GM18511 (cell line): ENCODE measurements around the gene ANXA3.
A peak's percentile ranks its signal among the peaks of the same experiment; 100 is the strongest.

Source experiments
- ATAC-seq: cut with Tn5 transposase; IDR thresholded peaks from one replicate; pipeline ENCODE4 v1.9.1; 2021; ENCODE audit warnings: mild to moderate bottlenecking, moderate library complexity; ENCODE audit not compliant: unreplicated experiment

ANXA3 gene

DNA sequence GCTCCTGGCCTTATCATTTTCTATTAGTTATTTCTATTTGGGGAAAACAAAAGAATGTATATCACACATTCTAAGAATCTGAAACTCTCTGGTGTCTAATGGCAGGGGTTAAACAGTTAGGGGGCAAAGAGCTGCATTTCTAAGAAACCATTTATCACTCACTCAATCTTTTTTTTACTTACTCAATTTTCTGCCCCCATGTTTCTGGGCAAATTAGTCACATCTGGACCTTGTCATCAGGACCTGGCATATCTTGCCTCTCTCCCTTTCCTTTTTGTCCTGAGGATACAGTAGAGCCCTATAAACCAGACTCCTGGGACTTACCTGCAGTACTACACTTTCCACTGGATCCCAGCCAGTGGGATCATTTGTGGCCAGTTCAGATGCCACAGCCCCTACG, 89.1 kb downstream of the ANXA3 start:
- no peak for ATAC-seq

DNA sequence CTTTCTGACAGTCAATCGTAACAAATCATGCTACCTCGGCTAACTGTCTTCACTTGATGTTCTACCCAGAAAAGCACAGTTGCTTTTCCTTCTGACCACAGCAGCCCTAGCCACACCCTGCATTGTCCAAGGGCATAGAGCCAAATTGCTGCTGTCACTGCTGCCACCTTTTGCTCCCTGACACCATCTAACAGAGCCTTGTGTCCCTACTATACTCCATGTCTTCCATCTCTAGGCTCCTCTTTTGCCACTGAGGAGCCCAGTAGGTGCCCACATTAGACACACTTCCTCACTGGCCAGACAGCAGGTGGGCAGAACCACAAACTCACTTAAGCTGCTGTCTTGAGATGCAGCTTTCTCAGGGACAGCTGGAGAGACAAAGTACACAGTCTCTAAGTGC, 91.4 kb downstream of the ANXA3 start:
- ATAC-seq, result no peak

DNA sequence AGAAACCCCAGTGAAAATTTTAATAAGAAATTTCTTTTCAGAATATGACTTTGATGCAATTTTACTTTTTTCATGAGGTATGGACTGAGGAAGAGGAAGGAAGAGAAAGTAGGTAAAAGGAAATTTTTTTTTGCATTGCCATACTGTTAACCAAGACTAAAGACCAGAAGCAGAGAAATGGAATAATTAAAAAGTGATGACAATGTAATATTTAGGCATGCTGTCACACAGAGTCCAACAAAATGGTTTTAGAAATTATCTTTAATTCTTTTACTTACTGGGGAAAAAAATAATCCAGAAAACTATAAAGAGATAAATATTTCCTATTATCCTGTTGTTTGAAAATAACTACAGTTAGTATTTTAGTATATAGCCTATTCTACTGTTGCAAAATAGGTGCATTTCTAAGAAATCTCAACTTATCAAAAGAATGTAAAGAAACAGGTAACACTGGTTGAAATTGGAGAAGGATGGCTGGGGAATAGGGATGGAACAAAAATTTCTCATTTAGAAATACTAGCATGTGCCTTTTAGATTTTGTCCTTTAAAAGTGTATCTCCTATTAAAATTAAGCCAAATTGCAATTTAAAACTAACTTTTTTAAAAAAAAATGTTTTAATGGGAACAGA, 92.6 kb downstream of the ANXA3 start:
- no peak for ATAC-seq

DNA sequence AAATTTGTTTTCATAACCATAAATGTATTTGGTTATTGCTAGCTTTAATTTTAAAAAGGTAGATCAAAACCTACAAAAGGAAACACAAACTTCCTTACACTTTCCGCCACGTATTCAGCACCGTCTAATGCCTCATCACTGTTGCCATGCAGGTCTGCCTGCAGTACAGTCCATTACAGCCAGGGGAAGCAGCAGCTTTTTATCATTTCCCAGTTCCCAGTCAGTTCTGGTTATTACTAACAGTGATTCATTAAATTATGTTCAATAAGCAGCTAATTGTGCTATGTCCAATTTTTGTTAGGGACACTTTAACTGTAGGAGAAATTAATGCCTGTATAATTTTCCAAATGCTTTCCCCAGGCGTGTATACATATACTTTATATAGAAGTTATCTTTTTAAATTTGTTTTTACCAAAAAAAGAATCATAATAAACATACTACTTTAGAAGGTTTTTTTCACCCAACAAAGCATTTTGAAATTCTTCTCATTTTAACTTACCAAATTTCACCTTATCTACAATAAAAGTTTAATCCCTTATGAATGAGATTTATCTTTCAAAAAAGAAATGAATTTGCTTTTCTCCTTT, 93.3 kb downstream of the ANXA3 start:
- peak; percentile 90 for ATAC-seq

DNA sequence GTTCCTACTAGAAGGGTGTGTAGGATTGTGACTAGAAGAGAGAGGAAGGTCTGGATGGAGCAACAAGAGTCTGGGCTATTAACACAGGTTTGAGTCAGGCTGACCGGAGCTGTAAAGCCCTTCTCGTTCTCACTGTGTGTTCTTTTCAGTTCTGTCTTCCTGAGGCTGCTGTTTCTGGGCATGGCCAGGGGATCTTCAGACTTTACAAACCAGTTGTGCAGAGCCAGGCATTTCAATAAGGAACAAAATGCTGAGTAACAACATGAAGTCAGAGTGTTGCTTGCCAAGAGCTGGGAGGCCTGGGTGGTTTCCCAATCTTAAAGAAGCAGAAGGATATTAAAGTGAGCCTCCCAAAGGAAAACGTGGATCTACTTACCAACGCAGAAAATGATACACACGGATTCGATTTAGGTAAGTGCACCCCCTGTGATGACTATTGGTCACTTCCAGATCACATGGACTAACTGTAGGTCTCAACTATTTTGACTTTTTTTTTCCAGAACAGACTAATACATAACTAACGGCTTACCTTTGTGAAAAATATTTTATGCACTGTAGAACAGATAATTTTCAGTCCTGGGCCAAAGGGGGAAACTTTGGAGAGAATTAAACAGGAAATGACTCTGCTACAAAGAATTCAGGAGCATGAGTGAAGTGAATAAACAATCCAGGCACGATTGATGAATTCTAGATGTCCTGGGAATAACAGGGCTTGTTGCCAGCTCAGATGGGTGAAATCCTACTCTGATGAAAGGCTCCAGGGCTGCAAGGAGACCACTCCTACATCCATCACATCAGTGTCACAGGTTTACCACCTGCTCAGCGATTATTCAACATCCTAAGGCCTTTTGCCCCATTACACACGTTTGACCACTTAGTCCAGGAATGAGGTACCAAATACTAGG, 94.5 kb downstream of the ANXA3 start:
- peak; percentile 49 for ATAC-seq

DNA sequence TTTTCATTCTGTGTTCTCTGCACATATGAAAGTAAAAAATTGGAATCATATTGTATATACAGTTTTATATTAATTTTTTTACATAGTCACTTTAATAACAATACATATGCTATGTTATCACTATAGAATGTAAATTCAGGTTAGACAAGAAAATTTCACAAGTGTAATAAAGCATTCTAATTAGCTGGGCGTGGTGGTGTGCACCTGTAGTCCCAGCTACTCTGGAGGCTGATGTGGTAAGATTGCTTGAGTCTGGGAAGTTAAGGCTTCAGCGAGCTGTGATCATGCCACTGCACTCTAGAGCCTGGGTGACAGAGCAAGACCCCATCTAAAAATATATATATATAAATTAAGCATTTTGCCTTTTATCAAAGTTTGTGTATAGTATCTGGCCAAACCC, 95.7 kb downstream of the ANXA3 start:
- no peak for ATAC-seq

DNA sequence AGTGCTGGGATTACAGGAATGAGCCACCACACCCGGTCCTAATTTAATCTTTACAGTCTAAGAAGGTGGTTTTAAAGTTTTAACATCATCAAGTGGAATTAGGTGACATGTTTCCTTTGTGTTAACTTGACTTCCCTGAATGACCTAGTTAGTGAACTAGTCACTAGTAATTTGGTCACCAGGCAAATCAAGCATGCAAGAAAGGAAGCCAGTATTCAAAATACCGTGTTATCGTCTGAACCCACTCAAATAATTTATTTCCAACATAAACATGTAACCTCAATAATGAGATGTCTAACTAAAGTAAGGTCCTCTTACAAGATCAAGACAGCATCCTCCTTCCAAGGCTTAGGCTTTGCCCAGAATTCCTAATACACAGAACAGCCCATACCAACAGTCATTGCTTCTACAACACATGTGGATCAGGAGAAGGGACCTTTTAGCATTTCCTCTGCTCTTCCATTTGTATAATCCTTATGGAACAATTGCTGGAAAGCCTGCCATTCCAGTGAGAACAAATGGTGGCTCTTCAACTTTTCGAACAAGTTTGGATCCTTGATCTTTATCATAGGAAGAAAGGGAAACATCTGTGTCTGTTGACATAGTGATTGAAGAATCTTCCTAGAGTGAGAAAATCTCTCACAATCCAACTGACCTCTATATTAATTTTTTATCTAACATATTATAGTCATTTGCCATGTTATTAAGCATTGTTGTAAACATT, 97.2 kb downstream of the ANXA3 start:
- no peak for ATAC-seq

DNA sequence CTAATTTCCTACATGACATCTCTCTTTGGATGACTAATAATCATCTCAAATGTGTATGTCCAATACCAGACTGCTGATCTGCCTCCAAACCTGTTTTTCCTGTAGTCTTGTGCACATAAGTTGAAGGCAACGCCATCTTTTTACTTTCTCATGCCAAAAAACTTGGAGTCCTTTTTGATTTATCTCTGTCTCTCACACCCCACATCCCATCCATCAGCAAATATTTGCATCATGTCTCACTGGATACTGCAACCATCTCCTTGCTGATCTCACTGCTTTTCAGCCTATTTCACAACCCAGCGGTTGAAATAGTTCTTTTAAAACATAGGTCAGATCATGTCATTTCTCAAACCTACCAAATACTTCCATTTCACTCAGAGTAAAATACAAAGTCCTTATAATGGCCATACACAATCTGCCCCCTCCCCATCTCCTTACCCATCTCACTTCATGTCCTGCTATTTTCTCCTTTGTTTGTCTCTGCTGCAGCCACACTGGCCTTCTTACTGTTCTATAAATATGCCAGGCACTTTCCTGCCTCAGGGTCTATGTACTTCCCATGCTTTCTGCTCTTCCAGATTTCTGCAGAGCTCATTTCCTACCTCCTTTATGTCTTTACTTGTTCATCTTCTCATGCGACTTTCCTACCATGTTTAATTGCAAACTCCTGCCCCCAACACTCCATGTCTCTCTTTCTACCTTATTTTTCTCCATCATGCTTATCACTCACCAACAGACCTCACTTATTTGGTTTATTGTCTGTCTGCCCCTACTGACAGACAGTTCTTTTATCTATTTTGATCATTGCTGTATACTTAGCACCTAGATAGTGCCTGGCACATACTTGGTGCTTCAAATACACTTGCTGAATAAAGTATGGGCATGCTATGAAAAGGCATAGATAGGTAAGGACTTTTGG, 98.8 kb downstream of the ANXA3 start:
- ATAC-seq, result no peak

DNA sequence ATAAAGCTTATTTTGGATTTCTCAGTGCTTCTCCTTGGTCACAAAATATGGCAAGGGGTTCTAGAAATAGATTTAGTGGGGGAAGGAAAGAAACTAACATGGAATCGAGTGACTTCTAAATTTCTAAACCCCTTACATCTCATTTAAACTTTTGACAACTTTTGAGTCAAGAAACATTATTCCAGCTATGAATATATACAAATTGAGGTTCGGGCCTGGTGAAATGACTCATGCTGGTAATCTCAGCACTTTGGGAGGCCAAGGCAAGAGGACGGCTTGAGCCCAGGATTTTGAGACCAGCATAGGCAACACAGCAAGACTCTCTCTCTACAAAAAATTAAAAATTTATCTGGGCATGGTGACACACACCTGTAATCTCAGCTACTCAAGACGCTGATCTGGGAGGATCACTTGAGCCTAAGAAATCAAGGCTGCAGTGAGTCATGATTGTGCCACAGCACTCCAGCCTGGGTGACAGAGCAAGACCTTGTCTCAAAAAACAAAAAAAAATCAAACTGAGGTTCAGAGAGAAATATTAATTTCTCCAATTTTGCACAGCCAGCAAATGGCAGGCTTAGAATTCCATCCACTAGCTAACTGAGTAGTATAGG, 99.8 kb downstream of the ANXA3 start:
- no peak for ATAC-seq

DNA sequence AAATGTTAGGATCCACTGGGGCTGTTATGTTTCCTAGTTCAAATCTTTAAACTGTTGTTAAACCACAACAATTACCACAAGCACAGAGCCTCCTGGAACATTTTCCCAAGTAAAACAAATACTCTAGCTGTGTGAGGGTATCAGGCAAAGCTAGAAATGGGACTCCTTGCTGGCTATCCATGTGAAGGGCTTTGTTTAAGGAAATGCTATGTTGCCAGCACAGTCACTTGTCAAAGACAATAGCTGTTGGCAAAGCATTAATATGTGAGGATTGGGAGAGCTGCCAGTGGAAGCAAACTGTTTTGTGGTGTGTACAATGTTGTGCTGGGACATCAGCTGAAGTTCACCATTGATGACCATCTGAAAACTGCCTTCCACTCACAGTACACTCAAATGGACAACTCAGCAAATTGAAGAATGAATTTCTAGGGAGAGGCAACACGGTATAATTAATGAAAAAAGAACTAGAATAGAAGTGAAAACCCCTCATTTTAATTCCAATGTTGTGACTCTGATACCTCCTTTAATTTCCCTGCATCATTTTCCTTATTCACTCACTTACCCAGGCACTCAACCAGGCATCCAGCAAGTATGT, 100.8 kb downstream of the ANXA3 start:
- ATAC-seq, result no peak

DNA sequence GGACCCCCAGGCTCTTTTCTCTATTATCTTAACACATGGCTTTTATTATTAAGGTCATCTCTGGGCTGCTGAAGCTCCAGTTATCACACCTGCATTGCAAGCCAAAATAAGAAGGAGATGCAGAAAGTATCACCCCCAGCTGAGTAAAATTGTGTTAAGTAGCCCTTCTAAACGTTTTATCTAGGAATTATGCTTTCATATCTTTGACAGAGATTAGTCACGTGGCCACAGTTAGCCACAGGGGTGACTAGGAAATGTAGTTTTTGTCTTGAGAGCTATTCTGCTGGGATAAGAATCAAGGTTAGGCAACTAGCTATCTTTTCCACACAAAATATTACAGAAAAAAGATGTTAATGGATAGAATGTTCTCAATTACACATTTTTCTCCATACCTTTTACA, 102.1 kb downstream of the ANXA3 start:
- no peak for ATAC-seq

DNA sequence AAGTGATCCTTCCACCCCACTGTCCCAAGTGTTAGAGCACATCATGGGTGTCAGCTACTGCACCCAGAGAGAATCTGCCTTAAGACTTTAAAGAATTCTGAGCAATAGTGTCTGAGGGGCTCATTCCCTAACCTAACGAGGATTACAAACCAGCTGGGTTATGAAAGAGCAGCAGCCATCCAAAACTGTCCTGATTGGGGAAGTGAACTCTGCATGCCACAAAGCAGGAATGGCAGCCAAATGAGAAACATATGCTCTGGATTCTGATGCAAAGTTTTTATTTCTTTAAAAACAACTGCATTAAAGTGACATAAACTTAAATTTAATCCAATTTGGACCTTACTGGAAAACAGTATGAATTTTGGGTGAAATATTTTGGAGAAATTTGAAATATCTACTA, 103.2 kb downstream of the ANXA3 start:
- ATAC-seq, result no peak

DNA sequence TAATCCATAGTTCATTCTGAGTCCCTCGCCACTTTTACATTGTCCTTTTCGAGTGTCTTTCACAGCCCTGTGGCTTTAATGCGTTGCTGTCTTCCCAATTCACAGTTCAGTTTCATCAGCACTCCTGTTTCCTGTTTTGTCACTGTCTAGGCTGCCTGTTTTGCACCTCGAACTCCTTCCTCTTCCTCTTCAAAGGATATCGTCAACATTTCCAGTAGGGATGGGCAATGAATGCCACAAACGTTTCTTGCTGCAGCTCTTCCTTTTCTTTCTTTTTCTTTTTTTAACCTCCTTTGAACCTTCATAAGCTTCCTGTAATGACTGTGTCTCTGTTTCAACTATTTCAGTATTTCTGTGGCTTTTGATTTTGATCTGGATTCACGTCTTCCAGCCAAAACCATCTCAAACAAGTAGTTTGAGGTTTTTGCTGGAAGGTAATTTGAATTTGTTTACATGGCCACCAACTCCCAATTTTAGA, 105.4 kb downstream of the ANXA3 start:
- peak; percentile 34 for ATAC-seq

DNA sequence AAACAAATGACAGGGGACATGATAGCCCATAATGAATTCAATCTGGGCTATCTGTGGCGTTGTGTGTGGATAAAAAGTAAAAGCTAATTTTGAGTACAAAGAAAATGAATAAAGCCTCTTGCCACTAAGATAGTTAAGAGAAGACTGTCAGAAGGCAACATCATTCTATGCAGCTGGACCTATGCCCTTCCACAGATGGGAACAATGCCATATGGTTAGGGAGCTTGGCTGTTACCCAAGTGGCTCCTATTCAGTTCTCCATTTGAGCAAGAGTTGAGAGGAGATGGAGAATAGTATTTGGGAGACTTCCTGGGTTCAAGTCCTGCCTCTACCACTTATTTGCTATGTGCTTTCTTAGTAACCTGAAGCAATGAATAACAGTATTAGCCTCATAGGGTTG, 107.7 kb downstream of the ANXA3 start:
- ATAC-seq, result no peak

DNA sequence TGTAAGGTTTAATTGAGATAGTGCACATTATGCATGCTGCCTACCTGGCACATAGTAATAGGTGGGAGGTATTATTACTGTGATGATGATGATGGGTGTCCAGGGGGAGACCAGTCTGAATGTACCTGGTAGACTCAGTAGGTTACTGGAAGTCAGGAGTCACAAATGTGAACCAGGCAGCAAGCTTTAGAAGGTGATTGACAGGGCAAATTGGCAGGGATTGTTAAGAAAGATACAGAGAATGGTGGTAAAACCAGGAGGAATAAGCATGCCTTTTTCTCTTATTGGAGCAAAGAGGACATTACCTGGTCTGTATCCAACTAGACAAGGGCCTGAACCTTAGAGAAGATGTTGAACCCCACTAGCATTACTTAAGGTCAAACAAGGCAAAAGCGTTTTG, 108.1 kb downstream of the ANXA3 start:
- no peak for ATAC-seq
